HG03432 (cell line): ENCODE results near the gene C12orf60.
"Not testable (repeated sequence)": the region's sequence is repeated elsewhere in the genome, so short reads cannot be mapped to it uniquely, and the experiment has no call there.

Experiments used
- ATAC-seq: cut with Tn5 transposase; IDR thresholded peaks from one replicate; pipeline ENCODE4 v1.9.1; 2021; ENCODE audit warnings: mild to moderate bottlenecking, moderate library complexity; ENCODE audit not compliant: unreplicated experiment

Gene C12orf60, protein sequence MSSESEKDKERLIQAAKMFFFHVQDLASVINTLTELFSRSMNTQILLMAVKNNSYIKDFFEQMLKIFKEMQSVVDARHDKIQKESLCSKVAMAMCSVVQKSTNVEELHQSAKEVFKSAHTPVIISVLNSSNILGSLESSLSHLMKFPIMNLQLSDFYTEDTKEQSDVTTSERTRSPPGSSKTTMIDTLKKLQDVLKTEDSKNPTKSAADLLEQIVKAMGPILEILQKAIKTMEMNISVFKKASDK

DNA sequence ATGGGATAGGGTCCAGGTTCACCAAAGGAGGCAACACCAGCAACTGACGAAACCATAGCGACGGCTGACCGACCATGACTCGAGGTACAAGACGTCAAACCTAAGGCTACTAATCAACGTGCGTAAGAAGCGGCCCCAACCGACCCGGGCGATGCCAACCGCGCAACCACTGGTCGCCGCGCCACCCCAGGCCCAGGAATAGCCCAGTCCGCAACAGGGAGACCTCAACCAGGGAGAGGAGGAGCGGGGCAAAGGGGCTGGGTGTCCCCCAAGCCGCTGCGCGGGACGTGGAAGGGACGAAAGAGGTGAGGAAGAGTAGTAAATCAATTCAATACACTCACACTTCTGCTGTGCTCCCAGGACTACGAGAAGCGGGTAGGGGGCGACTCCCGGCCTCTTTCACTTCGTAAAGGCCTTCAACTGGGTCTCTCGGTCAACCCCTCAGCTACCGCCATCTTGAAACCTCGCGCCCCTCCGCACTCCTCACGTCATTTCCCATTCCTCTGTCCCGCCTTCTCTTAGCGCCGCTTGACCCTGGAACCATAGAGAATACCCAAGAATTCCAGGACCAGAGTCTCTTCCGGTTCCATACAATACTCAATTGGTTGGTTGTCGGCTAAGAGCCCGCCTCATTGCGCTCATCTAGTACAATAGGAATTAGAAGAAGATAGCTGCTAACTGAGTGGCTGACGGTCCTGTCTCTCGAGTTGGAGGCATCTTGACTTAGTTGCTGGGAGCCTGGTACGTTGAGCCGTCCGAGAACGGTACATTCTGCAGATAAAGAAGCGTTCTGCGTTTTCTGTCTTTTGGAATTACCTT, at the start of gene C12orf60, which contains the start of gene WBP11:
Gene C12orf60 (plus strand): TSS at position 660 of the 819 bp plus-strand sequence. CDS start 19,266 bp downstream, outside the sequence.
Gene WBP11 (minus strand): TSS at position 468 of the 819 bp plus-strand sequence. CDS start 2,095 bp downstream, outside the sequence.
- peak; percentile 99 for ATAC-seq

DNA sequence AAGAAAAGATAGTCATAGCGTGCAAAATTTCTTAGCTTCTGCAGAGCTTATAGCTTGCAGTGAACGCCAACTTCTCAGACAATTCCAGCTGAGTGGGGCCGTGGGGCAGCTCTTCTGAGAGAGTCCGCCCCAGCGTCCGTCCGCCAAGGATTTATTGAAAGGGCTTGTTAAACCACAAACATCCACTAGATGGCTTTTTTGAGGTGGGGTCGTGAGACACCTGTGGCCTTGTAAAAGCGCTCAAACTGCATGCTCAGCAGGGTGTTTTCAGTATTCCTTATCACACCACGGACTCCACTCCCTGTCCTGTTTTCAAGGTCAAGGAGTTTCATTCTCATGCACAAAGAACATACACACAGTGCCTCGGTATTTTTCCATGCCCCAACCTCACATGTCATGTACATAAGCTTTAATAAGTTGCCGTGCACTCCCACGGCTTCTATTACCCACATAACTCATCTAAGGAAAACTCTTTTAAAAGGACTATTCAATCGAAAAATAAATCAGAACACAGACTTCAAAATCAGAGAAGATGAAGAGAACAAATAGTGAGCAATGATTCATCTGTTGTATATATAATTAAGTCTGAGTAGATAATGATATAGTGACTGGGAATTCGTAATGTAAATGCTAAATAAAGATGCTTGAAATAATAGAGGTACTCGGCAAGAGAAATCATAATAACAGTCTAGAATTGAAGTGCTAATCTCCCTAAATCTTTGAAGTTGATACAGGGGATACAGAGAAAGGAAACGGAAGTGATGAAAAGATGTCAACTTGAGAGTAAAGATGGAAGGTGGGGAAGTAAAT, 46.9 kb upstream of the C12orf60 start:
- no peak for ATAC-seq

DNA sequence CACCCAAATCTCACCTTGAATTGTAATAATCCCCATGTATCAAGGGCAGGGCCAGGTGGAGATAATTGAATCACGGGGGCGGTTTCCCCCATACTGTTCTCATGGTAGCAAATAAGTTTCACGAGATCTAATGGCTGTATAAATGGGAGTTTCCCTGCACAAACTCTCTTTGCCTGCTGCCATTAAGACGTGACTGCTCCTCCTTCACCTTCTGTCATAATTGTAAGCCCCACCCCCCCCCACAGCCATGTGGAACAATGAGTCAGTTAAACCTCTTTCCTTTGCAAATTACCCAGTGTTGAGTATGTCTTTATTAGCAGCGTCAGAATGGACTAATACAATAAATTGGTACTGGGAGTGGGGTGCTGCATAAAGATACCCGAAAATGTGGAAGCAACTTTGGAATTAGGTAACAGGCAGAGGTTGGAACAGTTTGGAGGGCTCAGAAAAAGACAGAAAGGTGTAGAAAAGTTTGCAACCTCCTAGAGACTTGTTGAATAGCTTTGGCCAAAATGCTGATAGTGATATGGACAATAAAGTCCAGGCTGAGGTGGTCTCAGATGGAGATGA, 43.7 kb upstream of the C12orf60 start:
- not testable (repeated sequence) for ATAC-seq

DNA sequence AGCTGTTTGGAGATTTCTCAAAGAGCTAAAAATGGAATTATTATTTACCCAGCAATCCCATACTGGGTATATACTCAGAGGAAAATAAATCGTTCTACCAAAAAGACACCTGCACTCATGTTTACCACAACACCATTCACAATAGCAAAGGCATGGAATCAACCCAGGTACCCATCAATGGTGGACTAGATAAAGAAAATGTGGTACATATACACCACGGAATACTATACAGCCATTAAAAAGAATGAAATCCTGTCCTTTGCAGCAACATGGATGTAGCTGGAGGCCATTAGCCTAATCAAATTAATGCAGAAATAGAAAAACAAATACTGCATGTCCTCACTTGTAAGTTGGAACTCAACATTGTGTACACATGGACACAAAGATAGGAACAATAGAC, 38.1 kb upstream of the C12orf60 start:
- no peak for ATAC-seq

DNA sequence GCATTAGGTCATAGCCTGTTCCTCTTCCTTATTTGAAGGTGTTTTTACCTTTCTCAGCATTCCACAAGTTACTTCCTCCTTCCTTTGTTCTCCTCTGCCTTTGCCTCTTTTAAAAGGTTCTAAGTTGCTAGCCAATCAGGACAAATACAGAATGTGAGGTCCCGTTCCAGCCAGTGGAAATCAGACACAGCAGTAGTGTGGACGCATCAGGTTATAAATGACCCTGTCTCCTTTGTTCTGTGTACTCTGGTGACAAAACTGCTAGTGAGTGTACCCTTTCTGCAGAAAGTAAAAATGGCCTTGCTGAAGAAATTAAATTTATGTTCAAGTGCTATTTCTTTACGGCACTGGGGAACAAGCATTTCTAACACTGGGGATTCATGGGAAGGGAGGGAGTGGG, 37.5 kb upstream of the C12orf60 start:
- not testable (repeated sequence) for ATAC-seq

DNA sequence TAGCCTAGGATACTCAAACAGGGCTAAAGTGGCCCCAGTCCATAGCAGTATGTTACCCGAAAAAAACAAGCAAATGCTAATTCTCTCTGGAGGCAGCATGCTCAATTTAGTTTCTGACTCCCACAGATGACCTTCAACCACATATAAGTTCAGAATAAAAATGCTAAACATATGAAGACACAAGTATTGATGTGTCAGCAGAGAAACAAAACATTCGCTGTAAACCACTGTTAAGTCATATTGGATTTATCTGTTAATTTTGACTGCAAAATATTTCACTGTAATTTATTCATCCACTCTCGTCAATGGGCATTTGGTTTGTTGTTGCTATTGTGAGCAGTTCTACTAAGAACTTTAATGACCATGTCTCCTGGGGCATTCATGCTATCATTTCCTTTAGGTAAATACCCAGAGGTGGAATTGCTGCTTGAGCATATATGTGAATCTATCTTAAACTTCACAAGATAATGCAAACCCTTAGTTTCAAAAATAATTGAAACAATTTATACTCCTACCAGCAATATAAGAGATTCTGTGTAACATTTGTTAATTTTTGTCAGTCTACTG, 36.7 kb upstream of the C12orf60 start:
- no peak for ATAC-seq

DNA sequence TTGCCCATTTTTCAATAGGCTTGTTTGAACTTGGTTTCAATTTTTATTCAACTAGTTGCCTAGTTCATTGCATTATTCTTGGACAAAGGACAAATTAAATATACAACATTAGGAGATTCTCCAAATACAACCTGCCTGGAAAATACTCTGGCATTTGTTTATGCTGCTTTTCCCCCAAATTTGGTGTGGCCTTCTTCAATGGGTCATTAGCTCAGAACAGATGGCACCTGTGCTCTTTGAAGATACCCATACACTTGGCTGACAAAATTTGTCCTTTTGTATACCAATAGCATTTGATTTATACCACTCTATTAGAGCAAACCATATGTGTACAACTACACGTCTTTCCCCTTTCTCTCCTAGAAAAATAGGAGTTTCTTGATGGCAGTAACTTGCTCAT, 35.9 kb upstream of the C12orf60 start:
- ATAC-seq, result no peak

DNA sequence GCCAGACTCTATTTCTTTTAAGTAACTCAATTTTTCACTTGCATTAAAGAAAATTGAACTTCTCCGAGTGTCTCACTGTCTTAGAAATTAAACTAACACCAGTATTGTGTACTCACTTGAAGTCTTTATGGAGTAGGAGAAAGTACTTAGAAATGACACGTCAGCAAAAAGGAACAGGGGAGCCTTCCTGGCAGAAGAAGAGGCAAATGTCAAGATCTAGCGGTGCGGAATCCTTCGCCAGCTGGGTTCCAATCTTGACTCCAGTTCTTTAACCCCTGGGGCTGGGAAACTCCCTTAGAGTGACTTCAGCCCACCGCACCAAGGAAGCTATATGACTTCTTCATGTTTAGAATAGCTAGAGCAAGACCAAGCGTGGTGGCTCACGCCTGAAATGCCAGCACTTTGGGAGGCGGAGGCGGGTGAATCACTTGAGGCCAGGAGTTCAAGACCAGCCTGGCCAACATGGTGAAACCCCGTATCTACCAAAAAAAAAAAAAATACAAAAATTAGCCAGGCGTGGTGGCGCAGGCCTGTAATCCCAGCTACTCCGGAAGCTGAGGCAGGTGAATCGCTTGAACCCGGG, 34.6 kb upstream of the C12orf60 start:
- ATAC-seq, result no peak

DNA sequence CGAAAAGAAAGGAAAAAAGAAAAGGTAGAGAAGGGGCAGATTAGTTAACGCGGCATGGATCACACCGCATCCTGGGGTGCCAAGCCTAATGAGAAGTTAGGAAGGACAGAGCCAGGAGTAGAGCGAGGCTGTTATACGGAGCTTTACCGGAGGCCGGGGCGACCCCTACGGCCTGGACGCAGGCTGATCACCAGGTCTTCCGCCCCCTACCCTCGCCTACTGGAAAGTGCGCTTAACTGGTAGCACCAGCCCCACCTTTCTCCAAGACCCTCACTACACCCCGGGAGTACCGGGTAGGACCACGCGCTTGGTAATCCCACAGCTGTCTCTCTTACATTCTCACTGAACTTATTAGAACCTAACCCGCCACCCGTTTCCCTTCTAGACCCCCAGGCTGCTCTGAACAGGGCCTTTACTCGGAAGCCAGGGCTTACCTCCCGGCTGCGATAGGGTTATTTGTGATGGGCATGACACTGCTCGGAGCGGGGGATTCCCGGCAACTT, 34.0 kb upstream of the C12orf60 start:
- peak; percentile 4 for ATAC-seq

DNA sequence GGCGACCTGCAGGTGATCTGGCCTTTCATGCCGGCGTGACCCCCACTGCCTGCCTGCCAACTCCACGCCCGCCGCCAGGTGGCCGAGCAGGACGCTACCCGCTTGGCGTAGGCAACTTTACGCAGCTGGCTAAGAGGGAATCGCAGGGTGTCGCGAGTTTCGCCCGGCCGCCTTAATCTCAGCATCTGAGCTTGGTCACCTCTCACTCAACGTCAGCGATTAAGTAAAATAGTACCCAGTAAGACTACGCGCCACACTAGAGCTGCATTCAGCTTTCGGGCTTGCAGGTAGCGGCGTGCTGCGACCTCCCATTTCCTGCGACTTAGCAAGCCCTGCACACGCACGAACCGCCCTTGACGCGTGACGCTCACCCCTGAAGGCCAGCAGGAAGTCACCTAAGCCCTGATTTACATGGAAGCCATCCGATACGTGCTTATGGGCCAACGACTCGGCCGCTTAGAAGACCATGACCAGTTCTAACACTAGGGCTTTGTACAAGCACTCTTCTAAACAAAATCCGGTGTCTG, 33.4 kb upstream of the C12orf60 start:
- peak; percentile 47 for ATAC-seq

DNA sequence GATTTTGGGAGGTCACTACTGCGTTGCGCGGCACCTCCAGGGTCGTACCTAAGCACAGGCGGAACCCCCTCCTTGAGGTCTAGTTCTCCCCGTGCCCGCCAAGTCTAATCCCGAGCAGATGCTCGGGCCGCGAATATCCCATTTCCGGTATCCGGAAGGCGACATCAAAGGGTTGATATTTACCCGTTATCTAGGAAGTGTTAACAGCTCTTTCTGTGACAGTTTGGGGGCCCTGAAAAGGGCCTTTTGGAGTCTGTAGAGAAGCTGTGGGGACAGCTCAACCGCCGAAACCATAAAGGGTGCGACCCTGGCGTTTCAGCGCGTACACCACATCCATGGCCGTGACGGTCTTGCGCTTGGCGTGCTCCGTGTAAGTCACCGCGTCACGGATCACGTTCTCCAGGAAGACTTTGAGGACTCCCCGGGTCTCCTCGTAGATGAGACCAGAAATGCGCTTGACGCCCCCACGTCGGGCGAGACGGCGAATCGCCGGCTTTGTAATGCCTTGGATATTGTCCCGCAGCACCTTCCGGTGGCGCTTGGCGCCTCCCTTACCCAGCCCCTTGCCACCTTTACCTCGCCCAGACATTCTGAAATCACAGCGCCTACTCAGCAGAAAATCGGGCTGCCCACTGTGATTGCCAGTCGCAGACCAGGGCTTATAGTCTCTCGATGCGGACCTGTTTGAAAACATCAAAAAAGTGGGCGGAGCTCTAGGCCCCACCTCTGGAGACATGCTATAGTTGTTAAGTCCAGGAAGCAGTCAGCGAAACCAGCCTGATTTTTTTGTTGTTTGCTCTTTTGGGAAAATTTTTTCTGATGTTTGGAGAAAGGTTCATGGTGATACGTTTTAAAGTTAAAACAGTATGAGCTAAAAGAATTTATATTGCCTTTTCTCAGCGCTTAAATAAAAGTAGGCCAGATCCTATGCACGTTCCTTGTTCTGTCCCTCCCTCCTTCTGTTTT, 32.7 kb upstream of the C12orf60 start:
- ATAC-seq, result peak; percentile 29

DNA sequence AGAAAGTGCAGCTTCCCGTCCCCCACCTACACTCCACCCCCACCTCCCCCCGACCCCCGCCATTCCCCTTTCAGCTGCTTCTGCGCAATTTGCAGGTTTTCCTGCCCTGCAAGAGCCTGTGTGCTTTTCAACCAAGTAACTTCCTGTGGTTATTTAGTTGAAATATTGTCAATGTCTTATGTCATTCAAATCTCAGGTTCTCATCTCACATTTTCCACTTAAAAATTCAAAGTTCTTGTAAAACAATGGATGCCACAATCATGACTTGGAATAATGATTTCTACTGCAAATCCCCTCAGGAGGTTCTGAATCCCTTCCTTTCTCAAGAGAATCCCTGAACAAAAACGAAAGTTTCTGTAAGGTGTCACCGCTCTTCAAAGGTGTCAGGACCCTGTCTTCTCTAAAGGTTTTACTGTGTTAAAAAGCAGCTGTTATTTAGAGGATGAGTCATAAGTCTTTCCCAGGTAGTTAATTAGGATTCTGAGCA, 31.8 kb upstream of the C12orf60 start:
- ATAC-seq, result no peak

DNA sequence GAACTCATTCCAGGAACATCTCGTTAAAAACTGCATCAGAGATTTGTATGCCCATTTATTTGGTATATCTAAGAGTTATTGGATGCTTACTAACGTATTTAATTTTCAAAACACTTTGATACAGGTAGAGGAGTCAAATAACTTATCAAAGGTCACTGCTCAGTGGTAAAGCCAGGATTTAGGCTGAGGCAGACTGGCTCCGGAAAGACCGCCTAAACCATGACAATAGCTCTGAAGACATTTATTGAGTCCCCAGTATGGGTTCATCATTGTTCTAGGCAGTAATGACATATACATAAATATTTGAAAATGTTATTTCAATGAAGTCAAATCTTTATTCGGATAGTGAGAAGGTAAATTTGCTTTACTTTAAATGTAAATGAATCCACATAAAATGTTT, 30.5 kb upstream of the C12orf60 start:
- no peak for ATAC-seq

DNA sequence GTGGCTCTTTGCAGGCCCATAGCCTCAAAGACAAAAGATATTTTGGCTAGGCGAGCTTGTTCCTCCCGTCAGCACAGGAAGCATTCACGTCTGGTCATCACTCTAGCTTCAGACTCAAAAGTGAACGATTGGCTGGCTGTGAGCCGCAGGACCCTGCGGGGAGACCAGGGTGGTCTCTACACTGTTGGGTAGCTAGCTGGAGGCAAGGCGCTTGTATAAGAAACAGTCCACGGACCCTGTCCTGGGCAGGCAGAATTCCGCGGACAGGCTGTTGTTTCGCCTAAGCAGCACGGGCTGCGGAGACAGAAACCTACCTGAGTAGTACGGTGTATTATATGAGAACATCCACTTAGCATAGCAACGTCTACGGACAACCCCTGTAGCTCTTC, 29.8 kb upstream of the C12orf60 start:
- peak; percentile 9 for ATAC-seq

DNA sequence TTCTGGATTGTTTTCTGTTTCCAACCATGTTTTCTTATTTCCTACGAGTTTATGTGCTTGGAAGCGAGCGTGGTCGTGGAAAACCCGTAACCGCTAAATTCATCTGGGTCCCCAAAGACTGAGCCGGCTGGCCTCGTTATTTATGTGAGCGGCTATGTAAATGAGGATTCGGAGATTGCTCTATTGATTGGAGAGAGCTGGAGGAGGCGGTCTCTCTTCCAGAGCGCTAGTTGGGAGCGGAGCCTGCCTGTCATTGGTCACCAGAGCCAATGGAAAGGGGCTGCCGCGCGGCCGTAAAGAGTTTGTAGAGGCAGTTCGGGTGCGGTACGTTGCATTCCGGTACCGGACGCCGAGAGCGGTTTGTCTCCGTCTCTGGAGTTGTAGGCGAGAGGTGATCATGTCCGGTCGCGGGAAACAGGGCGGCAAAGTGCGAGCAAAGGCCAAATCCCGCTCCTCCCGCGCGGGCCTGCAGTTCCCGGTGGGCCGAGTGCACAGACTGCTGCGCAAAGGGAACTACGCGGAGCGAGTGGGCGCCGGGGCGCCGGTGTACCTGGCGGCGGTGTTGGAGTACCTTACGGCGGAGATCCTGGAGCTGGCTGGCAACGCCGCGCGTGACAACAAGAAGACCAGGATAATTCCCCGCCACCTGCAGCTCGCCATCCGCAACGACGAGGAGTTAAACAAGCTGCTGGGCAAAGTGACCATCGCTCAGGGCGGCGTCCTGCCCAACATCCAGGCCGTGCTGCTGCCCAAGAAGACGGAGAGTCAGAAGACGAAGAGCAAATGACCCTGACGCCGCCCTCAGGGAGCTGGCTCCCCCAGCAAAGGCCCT, 29.2 kb upstream of the C12orf60 start:
- peak; percentile 60 for ATAC-seq

DNA sequence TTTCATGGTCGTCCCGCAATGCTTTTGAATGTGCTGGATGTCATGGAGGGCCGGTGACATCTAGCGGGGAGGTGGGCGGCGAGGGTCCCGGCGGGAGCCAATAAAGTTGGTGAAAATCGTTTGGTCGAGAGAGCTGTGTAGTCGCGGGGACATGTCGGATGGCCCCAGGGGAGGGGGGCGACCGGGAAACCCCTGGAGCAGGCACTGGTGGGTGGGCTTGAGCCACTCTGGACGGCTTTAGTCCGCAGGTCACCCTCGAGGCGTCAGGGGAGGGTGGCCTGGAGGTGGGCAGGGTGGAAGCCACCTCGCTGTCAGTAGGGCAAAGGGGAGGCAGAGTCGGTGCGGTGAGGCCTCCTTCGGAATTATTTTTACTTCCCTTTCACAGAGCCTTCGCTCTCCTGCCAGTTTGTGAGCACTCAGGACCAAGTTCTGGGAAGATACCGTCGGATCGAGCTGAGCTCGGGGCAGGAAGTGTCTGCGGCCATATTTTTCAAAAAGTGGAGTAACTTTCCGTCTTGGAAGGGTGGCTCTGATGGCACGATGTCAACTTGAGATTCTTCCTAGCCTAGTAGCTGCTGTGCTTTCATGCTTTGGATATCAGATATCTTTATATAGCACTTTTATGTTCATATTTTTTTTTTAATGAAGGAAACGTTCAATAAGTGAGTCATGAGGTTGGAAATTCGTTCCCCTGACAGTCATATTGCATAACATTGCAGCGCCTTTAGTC, 28.4 kb upstream of the C12orf60 start:
- ATAC-seq, result peak; percentile 2

DNA sequence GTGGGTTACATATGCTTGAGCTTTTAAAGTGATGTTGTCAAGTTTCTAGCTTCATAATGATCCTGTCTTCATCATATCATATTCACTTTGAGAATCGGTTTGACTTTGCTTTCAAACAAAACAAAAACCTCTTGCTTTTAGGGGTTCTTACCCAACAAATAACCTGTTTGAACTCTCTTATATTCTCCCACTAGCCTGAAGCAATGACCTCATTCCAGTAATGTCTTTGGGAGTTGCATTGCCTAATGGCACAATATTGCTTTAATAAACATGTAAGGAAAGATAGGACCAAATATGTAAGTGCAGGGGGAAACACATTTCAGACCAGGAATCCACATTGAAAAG, 27.9 kb upstream of the C12orf60 start:
- no peak for ATAC-seq
